Measurements from ENCODE around the gene DNAJC5. TPM values are rescaled to one million over a fixed set of nuclear protein-coding genes. Genes with fewer than 3 reads are reported as not detected.
"Not testable (repeated sequence)": the region's sequence is repeated elsewhere in the genome, so short reads cannot be mapped to it uniquely, and the experiment has no call there.

DNAJC5 gene
- total and polyA plus RNA-seq, 12 donors: 19.5 to 52.2 (median 38.3) TPM

GRCh38 chr20:63958964-63959698 is 64.2 kb downstream of the DNAJC5 start:
- Histone ChIP-seq H3K9me3 (no peaks in the 10 kb centered on the region), H3K4me1 (peaks cover 13 to 34% (median 29%) of the 10 kb centered on the region in 9 donors), H3K27ac (no peak overlapping the region), H3K27me3 (no peaks in the 10 kb centered on the region), H3K4me3 (no peak overlapping the region), H3K36me3 (peaks cover 0 to 51% (median 19%) of the 10 kb centered on the region in 9 donors)
- DNase-seq: no peak
- TF ChIP-seq, protein P1, sequence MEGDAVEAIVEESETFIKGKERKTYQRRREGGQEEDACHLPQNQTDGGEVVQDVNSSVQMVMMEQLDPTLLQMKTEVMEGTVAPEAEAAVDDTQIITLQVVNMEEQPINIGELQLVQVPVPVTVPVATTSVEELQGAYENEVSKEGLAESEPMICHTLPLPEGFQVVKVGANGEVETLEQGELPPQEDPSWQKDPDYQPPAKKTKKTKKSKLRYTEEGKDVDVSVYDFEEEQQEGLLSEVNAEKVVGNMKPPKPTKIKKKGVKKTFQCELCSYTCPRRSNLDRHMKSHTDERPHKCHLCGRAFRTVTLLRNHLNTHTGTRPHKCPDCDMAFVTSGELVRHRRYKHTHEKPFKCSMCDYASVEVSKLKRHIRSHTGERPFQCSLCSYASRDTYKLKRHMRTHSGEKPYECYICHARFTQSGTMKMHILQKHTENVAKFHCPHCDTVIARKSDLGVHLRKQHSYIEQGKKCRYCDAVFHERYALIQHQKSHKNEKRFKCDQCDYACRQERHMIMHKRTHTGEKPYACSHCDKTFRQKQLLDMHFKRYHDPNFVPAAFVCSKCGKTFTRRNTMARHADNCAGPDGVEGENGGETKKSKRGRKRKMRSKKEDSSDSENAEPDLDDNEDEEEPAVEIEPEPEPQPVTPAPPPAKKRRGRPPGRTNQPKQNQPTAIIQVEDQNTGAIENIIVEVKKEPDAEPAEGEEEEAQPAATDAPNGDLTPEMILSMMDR (IDR thresholded peaks at IDR 0.05): no peak
- WGBS, 2 donors: 85 to 91% methylated on average over 10 of the region's 10 CpGs
- ATAC-seq: no peak
- intact Hi-C loops (cut with DNase I): loop anchor here in 2 of 10 donors (5.0 kb wide), 2 partner anchors 62 to 407 kb away; partner anchors contain the start of genes DNAJC5 (in 1 of the 2) and FNDC11 (in 1 of the 2)

DNA sequence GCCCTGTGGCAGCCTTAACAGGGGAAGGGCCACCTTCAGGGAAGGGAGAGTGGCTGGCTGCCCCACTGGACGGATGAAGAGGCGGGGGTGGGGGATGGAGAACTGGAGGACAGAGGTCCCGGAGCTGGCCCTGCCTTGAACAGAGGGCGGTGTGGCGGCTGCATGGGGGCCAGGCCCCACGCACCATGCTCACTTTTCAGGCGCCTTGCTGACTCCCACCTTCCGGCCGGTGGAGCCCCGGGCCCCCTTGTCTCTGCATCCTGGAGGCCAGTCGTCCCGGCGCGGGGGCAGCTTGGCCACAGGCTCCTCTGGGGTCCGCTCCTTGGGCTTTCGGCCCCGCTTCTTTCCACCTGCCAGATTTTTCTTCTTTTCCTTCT is 64.8 kb downstream of the DNAJC5 start:
- Histone ChIP-seq H3K27ac (no peak overlapping the region), H3K4me3 (no peak overlapping the region), H3K36me3 (peaks cover 0 to 56% (median 19%) of the 10 kb centered on the region in 9 donors), H3K9me3 (no peaks in the 10 kb centered on the region), H3K27me3 (no peaks in the 10 kb centered on the region), H3K4me1 (peaks cover 8 to 28% (median 24%) of the 10 kb centered on the region in 9 donors)
- TF ChIP-seq, protein P1 (IDR thresholded peaks at IDR 0.05): no peak
- ATAC-seq (no peak), DNase-seq (peak in 1 of 2 donors; percentile 12)
- intact Hi-C loops (cut with DNase I): loop anchor here in 2 of 10 donors (5.0 kb wide), 2 partner anchors 62 to 407 kb away; partner anchors contain the start of genes DNAJC5 (in 1 of the 2) and FNDC11 (in 1 of the 2)
- WGBS, 2 donors: 89 to 93% methylated on average over 17 of the region's 17 CpGs

DNA sequence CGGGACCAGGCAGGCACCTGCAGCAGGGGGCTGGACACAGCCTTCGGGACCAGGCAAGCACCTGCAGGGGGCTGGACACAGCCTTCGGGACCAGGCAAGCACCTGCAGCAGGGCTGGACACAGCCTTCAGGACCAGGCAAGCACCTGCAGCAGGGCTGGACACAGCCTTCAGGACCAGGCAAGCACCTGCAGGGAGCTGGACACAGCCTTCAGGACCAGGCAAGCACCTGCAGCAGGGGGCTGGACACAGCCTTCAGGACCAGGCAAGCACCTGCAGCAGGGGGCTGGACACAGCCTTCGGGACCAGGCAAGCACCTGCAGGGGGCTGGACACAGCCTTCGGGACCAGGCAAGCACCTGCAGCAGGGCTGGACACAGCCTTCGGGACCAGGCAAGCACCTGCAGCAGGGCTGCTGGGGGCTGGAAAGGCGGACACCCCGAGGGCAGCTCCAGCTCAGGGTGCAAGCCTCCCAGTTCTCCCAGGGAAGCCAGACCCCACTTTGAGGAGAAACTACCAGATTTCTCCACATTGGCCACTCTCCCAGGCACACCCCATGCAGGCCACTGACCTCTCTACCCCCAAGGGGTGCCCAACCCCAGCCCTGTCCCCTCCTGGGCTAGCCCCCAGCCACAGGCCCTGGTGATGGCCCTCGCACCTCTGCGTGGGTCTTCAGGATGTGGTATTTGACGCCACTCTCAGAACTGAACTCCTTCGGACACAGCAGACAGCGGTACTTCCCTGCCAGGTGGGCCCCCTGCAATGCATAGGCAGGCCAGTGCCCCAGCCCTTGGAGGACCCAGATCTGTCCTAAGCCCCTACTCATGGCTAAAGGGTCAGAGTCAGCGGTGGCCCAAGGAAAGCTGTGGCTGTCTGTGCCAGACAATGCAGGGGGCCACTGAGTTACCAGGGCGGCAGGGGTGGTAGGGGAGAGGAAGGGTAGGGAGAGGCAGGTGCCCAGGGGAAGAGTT is 66.0 kb downstream of the DNAJC5 start:
- intact Hi-C loops (cut with DNase I); H3K4me3 ChIP-seq; H3K27ac ChIP-seq; H3K27me3 ChIP-seq; H3K9me3 ChIP-seq; ATAC-seq: not testable (repeated sequence)
- peaks cover 0 to 56% (median 19%) of the 10 kb centered on the region in 9 donors for H3K36me3 ChIP-seq
- DNase-seq: peak in 1 of 2 donors; percentile 4
- H3K4me1 ChIP-seq: peaks cover 5 to 18% (median 14%) of the 10 kb centered on the region in 9 donors
- WGBS, 2 donors: 93 to 95% methylated on average over 15 of the region's 15 CpGs

GRCh38 chr20:63961664-63962425 is 66.9 kb downstream of the DNAJC5 start:
- H3K4me1 ChIP-seq: peaks cover 3 to 15% (median 11%) of the 10 kb centered on the region in 9 donors
- no peaks in the 10 kb centered on the region for H3K9me3 ChIP-seq
- no peaks in the 10 kb centered on the region for H3K27me3 ChIP-seq
- H3K36me3 ChIP-seq: peaks cover 0 to 65% (median 24%) of the 10 kb centered on the region in 9 donors
- 91 to 93% methylated on average over 26 of the region's 26 CpGs for WGBS, 2 donors
- intact Hi-C loops (cut with DNase I): no loop called here
- H3K4me3 ChIP-seq: no peak overlapping the region
- TF ChIP-seq, protein P1 (IDR thresholded peaks at IDR 0.05): no peak
- DNase-seq: no peak
- ATAC-seq: no peak
- H3K27ac ChIP-seq: no peak overlapping the region

Measured in heart right ventricle (tissue), 16 donors.